ENCODE results near the gene CCDC138.

Gene CCDC138

DNA sequence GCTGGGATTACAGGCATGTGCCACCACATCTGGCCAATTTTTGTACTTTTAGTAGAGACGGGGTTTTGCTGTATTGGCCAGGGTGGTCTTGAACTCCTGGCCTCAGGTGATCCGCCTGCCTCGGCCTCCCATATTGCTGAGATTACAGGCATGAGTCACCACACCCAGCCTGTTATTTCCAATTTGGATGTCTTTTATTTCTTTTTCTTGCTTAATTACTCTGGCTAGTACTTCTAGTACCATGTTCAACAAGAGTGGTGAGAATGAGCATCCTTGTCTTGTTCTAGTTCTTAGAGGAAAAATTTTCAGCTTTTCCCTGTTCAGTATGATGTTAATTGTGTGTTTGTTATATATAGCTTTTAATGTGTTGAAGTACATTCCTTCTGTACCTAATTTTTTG lies 23.4 kb downstream of the CCDC138 start:
- Mint-ChIP-seq H3K4me1 (no peaks in the 10 kb centered on the region), H3K27me3 (no peaks in the 10 kb centered on the region), H3K9me3 (peaks cover 13 to 19% of the 10 kb centered on the region in 2 donors), H3K4me3 (no peak overlapping the region), H3K36me3 (peaks cover 50 to 62% of the 10 kb centered on the region in 2 donors), H3K27ac (no peak overlapping the region)
- no peak for DNase-seq
- no peak for ATAC-seq (replicated peaks)

DNA sequence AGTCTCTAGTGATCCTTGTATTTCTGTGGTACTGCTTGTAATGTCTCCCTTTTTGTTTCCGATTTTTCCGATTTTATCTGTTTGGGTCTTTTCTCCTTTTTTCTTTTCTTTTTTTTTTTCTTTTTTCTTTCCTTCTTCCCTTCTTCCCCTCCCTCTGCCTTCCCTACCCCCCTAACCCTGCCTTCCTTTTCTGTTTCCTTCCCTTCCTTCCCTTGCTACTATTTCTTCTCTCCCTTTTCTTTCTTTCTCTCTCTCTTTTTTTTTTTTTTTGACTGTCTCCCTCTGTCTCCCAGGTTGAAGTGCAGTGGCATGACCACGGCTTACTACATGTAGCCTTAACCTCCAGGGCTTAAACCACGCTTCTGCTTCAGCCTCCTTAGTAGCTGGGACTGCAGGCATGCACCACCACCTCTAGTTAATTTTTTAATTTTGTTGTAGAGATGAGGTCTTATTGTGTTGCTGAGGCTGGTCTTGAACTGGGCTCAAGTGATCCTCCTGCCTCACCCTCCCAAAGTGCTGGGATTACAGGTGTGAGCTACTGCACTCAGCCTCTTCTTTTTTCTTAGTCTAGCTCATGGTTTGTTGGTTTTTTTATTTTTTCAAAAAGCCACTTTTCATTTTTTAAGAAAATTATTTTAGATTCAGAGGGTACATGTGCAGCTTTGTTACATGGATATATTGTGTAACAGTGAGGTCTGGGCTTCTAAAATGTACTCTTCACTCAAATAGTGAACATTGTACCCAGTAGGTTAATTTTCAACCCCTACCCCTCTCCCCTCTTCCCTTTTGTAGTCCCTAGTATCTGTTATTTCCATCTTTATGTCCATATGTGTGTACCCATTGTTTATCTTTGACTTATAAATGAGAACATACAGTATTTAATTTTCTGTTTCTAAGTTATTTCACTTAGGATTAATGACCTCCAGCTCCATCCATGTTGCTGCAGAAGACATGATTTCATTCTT lies 24.7 kb downstream of the CCDC138 start:
- Mint-ChIP-seq H3K9me3 (peaks cover 13 to 19% of the 10 kb centered on the region in 2 donors), H3K36me3 (peaks cover 50 to 62% of the 10 kb centered on the region in 2 donors), H3K27ac (peak overlapping the region; percentile 6), H3K4me3 (no peak overlapping the region), H3K4me1 (no peaks in the 10 kb centered on the region), H3K27me3 (no peaks in the 10 kb centered on the region)
- DNase-seq = no peak
- ATAC-seq (replicated peaks) = no peak

DNA sequence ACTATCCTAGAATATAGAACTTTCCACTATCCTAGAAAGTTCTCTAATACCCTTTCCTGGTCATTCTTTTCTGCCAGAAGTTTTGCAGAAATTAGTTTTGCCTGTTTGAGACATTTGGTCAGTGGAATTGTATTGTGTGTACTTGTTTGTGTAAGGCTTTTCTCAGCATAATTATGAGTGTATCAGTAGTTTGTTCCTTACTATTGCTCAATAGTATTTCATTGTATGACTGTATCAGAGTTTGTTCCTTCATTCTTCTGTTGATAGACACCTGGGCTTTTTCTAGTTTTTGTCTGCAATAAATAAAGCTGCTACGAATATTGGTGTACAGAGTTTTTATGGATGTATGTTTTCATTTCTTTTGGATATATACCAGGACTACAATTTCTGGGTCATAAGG lies 27.2 kb downstream of the CCDC138 start:
- Mint-ChIP-seq H3K4me1 (no peaks in the 10 kb centered on the region), H3K4me3 (no peak overlapping the region), H3K9me3 (peaks cover 12 to 17% of the 10 kb centered on the region in 2 donors), H3K27ac (no peak overlapping the region), H3K27me3 (no peaks in the 10 kb centered on the region), H3K36me3 (peaks cover 49 to 60% of the 10 kb centered on the region in 2 donors)
- no peak for ATAC-seq (replicated peaks)
- DNase-seq = no peak

DNA sequence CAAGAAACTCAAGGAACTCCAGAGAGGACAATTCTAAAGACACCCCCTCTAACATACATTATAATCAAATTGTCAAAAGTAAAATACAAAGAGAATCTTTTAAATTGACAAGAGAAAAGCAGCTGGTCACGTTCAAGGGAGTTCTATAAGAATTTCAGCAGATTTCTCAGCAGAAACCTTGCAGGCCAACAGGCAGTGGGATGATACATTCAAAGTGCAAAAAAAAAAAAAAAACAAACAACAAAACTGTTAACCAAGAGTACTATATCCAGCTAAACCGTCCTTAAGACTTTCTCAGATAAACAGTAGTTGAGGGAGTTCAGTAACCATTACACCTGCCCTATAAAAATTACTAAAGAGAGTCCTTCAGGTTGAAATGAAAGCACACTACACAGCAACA lies 33.9 kb downstream of the CCDC138 start:
- Mint-ChIP-seq H3K4me1 (no peaks in the 10 kb centered on the region), H3K9me3 (peaks cover 7 to 10% of the 10 kb centered on the region in 2 donors), H3K4me3 (no peak overlapping the region)

DNA sequence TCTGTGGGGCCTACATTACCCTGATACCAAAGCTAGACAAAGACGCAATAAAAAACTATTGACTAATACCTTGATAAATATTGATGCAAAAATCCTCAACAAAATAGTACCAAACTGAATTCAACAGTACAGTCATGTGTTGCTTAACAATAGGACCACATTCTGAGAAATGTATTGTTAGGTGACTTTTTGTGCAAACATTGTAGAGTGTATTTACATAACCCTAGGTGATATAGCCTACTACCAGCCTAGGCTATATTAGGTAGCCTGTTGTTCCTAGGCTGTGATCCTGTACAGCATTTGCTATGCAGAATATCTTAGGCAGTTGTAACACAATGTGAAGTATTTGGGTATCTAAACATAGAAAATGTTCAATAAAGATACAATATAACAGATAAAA lies 36.7 kb downstream of the CCDC138 start:
- ATAC-seq (replicated peaks) (no peak), DNase-seq (no peak)
- peaks cover 7 to 10% of the 10 kb centered on the region in 2 donors for H3K9me3 Mint-ChIP-seq

More for the DNA sequence above, 33.9 kb downstream of the CCDC138 start:
- ATAC-seq (replicated peaks) (no peak), DNase-seq (no peak)
- H3K27me3 Mint-ChIP-seq = no peaks in the 10 kb centered on the region
- H3K27ac Mint-ChIP-seq = no peak overlapping the region
- H3K36me3 Mint-ChIP-seq = peaks cover 34 to 49% of the 10 kb centered on the region in 2 donors

DNA sequence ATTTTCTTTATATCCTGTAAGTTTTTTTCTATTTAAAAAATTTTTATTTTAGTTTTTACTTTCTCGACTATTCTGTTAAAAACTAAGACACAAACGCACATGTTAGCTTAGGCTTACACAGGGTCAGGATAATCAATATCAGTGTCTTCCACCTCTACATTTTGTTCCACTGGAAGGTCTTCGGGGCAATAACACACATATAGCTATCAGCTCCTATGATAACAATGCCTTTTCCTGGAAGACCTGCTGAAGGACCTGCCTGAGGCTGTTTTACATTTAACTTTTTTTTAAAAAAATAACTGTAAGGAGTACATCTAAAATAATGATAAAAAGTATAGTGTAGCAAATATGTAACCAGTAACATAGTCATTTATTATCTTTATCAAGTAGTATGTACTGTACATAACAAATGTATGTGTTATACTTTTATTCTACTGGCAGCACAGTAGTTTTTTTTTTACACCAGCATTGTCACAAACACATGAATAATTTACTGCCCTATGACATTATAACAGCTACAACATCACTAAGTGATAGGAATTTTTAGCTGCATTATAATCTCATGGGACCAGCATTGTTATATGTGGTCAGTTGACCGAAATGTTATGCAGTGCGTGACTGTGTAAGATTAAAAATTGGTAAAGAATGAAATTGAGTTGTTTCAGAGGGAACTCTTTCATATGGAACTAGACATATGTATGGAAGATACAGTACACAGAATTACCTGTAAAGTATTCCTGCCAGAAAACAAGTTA lies 37.9 kb downstream of the CCDC138 start:
- no peaks in the 10 kb centered on the region for H3K4me1 Mint-ChIP-seq
- ATAC-seq (replicated peaks) (no peak), DNase-seq (no peak)
- H3K4me3 Mint-ChIP-seq = no peak overlapping the region
- H3K27ac Mint-ChIP-seq = no peak overlapping the region
- peaks cover 21 to 29% of the 10 kb centered on the region in 2 donors for H3K36me3 Mint-ChIP-seq
- H3K27me3 Mint-ChIP-seq = no peaks in the 10 kb centered on the region
- H3K9me3 Mint-ChIP-seq = peaks cover 5 to 10% of the 10 kb centered on the region in 2 donors

More for the DNA sequence above, 36.7 kb downstream of the CCDC138 start:
- Mint-ChIP-seq H3K4me1 (no peaks in the 10 kb centered on the region), H3K27ac (no peak overlapping the region), H3K36me3 (peaks cover 28 to 37% of the 10 kb centered on the region in 2 donors), H3K4me3 (no peak overlapping the region), H3K27me3 (no peaks in the 10 kb centered on the region)

DNA sequence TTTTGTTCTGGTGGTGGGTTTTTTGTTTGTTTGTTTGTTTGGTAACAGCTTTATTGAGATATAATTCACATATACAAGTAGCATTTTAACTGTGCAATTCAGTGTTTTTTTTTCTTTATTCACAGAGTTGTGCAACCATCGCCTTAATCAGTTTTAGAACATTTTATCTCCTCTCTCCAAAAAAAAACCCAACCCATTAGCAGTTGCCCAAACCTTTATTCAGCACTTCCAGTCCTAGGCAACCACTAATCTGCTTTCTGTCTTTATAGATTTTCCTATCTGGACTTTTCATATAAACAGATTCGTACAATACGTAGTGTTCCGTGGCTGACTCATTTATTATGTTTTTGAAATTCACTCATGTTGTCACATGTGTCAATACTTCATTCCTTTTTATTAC lies 38.7 kb downstream of the CCDC138 start:
- Mint-ChIP-seq H3K36me3 (peaks cover 13 to 22% of the 10 kb centered on the region in 2 donors), H3K9me3 (peaks cover 0 to 2% of the 10 kb centered on the region in 2 donors), H3K4me1 (no peaks in the 10 kb centered on the region), H3K4me3 (no peak overlapping the region), H3K27me3 (no peaks in the 10 kb centered on the region), H3K27ac (no peak overlapping the region)
- DNase-seq (no peak), ATAC-seq (replicated peaks) (no peak)

DNA sequence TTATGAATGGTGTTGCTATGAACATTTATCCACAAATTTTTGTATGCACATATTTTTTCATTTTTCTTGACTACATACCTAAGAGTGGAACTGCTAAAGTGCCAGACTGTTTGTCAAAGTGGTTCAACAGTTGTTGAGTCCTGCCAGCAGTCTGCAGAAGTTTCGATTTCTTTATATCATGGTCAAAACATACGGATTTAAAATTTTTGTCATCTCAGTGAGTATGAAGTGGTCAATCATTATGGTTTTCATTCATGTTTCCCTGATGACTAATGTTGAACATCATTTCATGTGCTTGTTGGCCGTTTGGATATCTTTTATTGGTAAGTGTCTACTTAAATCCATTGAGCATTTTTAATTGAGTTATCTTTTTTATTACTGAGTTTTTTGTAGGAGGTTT lies 39.2 kb downstream of the CCDC138 start:
- DNase-seq (no peak), ATAC-seq (replicated peaks) (no peak)
- no peak overlapping the region for H3K4me3 Mint-ChIP-seq
- H3K36me3 Mint-ChIP-seq = peaks cover 13 to 17% of the 10 kb centered on the region in 2 donors
- H3K9me3 Mint-ChIP-seq = no peaks in the 10 kb centered on the region
- no peaks in the 10 kb centered on the region for H3K27me3 Mint-ChIP-seq
- no peak overlapping the region for H3K27ac Mint-ChIP-seq
- no peaks in the 10 kb centered on the region for H3K4me1 Mint-ChIP-seq

DNA sequence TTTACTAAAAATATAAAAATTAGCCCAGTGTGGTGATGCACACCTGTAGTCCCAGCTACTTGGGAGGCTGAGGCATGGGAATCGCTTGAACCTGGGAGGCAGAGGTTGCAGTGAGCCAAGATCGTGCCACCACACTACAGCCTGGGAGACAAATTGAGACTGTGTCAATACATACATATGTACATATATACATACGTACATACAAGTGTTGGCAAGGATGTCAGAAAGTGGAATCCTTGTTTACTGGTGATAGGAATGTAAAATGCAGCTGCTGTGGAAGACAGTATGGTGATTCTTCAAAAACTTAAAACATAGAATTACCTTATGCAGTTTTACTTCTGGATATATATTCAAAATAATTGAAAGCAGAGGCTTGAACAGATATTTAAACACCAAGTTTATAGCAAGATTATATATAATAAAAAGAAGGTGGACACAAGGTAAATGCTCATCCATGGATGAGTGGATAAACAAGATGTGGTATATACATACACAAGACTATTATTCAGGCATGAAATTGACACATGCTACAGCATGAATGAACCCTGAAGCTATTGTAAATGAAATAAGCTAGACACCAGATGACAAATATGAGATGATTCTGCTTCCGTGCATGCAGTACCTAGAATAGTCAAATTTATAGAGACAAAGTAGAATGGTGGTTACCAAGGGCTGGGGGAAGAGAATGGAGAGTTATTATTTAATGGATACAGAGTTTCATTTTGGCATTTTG lies 43.2 kb downstream of the CCDC138 start:
- Mint-ChIP-seq H3K9me3 (no peaks in the 10 kb centered on the region), H3K27me3 (no peaks in the 10 kb centered on the region), H3K4me3 (no peak overlapping the region), H3K27ac (no peak overlapping the region), H3K4me1 (peaks cover 3 to 6% of the 10 kb centered on the region in 2 donors), H3K36me3 (peaks cover 10 to 25% of the 10 kb centered on the region in 2 donors)
- DNase-seq (no peak), ATAC-seq (replicated peaks) (no peak)

DNA sequence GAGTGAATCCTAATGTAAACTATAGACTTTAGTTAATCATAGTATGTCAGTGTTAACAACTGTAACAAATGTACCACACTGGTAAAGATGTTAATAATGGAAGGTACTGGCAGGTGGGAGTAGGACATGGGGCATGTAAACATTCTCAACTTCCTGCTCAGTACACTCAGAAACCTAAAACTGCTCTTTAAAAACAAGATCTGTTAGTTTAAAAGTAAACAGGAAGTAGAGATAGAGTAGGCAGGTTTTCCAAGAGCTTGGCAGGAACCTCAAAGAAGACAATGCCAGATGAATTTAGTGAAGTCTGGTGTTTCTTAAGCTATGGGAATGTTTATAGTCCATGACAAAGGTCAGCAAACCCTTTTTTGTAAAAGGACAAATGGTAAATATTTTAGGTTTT lies 46.6 kb downstream of the CCDC138 start:
- H3K9me3 Mint-ChIP-seq = peaks cover 1 to 5% of the 10 kb centered on the region in 2 donors
- H3K4me1 Mint-ChIP-seq = peaks cover 3 to 6% of the 10 kb centered on the region in 2 donors
- H3K36me3 Mint-ChIP-seq = peaks cover 14 to 27% of the 10 kb centered on the region in 2 donors
- DNase-seq (no peak), ATAC-seq (replicated peaks) (no peak)
- H3K27ac Mint-ChIP-seq = no peak overlapping the region
- no peak overlapping the region for H3K4me3 Mint-ChIP-seq
- H3K27me3 Mint-ChIP-seq = no peaks in the 10 kb centered on the region

DNA sequence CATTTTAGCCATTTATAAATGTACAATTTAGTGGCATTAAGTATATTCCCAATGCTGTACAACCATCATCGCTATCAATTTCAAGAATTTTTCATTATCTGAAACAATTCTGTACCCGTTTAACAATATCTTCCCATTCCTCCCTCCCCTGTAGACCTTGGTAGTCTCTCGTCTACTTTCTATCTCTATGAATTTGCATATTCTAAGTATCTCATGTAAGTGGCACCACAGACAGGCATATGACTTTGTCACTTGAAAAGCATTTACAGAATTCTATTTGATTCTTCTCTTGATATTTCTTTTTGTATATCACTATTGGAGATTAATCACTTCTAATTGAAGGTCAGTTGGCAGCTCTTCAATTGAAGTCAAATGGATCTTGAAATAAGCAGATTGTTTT lies 48.0 kb downstream of the CCDC138 start:
- H3K27ac Mint-ChIP-seq = no peak overlapping the region
- peaks cover 19 to 31% of the 10 kb centered on the region in 2 donors for H3K36me3 Mint-ChIP-seq

DNA sequence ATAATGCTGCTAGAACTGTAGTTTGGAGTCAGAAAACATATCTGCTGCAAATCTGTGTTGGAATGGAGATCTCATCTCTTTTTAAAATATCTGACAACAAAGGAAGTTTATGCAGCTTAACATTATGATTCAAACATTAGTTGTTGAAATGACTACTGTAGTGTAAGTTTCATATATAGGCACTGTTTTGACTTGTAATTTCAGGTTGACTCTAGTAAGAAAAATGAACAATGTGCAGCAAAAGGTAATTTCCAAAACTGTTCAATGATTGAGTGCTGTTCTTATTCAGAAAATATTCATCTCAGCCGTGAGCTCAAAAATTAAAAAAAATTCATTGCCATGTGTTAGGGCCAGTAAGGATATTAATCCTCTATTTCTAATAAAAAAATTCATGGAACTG lies 48.5 kb downstream of the CCDC138 start:
- no peak overlapping the region for H3K4me3 Mint-ChIP-seq
- no peak for ATAC-seq (replicated peaks)
- peaks cover 22 to 35% of the 10 kb centered on the region in 2 donors for H3K36me3 Mint-ChIP-seq
- peaks cover 4 to 5% of the 10 kb centered on the region in 2 donors for H3K9me3 Mint-ChIP-seq
- no peak for DNase-seq
- H3K4me1 Mint-ChIP-seq = peaks cover 3 to 6% of the 10 kb centered on the region in 2 donors
- H3K27me3 Mint-ChIP-seq = no peaks in the 10 kb centered on the region
- no peak overlapping the region for H3K27ac Mint-ChIP-seq

More for the DNA sequence above, 48.0 kb downstream of the CCDC138 start:
- ATAC-seq (replicated peaks) (no peak), DNase-seq (no peak)
- Mint-ChIP-seq H3K9me3 (peaks cover 1 to 5% of the 10 kb centered on the region in 2 donors), H3K4me1 (peaks cover 3 to 6% of the 10 kb centered on the region in 2 donors), H3K4me3 (no peak overlapping the region), H3K27me3 (no peaks in the 10 kb centered on the region)

DNA sequence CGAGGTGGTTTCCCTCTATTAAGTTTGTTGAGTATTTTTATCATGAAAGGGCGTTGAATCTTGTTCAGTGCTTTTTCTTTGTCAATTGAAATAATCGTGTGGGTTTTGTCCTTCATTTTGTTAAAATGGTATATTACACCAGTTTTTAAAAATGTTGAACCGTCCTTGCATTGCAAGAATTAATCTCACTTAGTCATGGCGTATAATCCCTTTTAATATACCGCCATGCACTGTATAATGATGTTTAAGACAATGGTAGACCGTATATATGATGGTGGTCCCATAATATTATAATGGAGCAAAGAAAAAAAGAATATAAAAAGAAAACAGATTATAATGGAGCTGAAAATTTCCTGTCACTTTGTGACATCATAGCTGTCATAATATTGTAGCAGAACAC lies 50.6 kb downstream of the CCDC138 start:
- DNase-seq (no peak), ATAC-seq (replicated peaks) (no peak)
- no peak overlapping the region for H3K4me3 Mint-ChIP-seq
- peaks cover 2 to 6% of the 10 kb centered on the region in 2 donors for H3K4me1 Mint-ChIP-seq
- H3K27me3 Mint-ChIP-seq = no peaks in the 10 kb centered on the region
- H3K27ac Mint-ChIP-seq = no peak overlapping the region
- H3K9me3 Mint-ChIP-seq = peaks cover 9 to 11% of the 10 kb centered on the region in 2 donors
- peaks cover 38 to 57% of the 10 kb centered on the region in 2 donors for H3K36me3 Mint-ChIP-seq

DNA sequence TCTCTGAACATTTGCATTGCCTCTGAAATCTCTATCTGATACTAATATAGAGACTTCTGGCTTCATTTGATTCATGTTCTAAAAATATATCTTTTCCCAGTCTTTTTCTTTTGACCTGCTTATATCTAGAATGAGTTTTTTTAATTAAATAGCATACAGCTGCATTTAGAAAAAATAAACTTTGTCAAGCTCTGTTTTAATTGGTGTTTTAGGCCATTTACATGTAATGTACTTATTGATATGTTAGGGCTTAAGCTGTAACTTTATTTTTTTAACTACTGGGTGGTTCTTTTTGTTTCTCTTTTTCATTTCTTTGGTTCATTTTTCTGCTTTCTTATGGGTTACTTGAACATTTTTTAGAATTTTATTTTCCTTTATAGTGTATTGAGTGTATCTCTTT lies 54.9 kb downstream of the CCDC138 start:
- Mint-ChIP-seq H3K4me1 (no peaks in the 10 kb centered on the region), H3K27ac (no peak overlapping the region), H3K36me3 (peaks cover 37 to 52% of the 10 kb centered on the region in 2 donors), H3K9me3 (peaks cover 9 to 11% of the 10 kb centered on the region in 2 donors), H3K4me3 (no peak overlapping the region), H3K27me3 (no peaks in the 10 kb centered on the region)
- DNase-seq (no peak), ATAC-seq (replicated peaks) (no peak)

Data from stimulated activated naive B cell treated with anti-CD40 and anti-IgM and Interleukin-4, amounts not matched to agents 10 μg/mL and 1 μg/mL and 100 μg/mL, for 72 hours (primary cell).